IPS DF 4.7 (cell line): ENCODE measurements around the gene KAT6B.

Source experiments
- DNase-seq: peaks from one replicate; pipeline ENCODE4 v3.0.0-alpha.2; 2013; ENCODE audit warnings: low spot score; ENCODE audit errors: extremely low read depth

Gene KAT6B

GRCh38 chr10:74981831-74982633 is 155.6 kb downstream of the KAT6B start:
- no peak for DNase-seq

DNA sequence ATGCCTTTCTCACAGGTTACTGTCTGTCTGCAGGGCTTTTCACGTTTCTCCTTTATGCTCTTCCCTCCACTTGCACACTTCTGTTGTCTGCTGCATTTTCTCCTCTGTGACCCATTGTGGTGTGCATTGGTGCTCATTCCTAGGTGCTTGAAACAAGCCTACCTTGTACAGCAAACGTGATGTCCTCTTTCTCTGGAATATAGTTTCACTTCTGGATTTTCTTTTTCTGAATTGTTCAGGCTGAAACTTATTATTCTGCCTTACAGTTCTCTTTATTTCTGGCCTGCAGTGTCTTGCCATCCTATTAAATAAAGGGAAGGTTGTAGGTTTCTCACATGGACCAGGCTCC is 156.2 kb downstream of the KAT6B start:
- no peak for DNase-seq

GRCh38 chr10:74983383-74983782 is 157.0 kb downstream of the KAT6B start:
- no peak for DNase-seq

- no peak for DNase-seq
Measured at GRCh38 chr10:74987339-74988053, 161.1 kb downstream of the KAT6B start.

- no peak for DNase-seq
Measured at GRCh38 chr10:74988054-74988775, 161.8 kb downstream of the KAT6B start.

- no peak for DNase-seq
Measured at GRCh38 chr10:74988832-74989561, 162.6 kb downstream of the KAT6B start.

GRCh38 chr10:74991435-74991834 is 165.0 kb downstream of the KAT6B start:
- DNase-seq: no peak

- DNase-seq: no peak
Measured at GRCh38 chr10:74992068-74992467, 165.7 kb downstream of the KAT6B start.

- no peak for DNase-seq
Measured at GRCh38 chr10:74993649-74994048, 167.2 kb downstream of the KAT6B start.

- DNase-seq: no peak
Measured at GRCh38 chr10:74994854-74995253, 168.5 kb downstream of the KAT6B start.

DNA sequence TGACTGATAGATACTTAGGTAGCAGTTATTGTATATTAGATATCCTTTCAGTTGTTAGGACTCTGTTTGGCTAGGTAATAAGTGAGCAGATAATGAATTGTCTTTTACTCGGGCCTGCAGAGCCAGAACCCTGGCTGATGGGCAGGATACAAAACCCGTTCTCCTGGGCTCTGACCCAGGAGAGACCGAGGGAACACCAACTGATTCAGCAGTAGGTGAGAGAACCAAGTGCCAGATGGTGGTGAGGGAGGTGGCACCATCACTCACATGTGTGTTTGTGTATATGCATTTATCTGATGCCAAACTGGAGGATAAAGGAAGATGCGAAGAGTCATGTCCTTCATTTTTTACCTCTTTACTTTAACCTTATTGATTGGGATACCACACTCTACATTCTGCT is 169.4 kb downstream of the KAT6B start:
- DNase-seq: no peak

DNA sequence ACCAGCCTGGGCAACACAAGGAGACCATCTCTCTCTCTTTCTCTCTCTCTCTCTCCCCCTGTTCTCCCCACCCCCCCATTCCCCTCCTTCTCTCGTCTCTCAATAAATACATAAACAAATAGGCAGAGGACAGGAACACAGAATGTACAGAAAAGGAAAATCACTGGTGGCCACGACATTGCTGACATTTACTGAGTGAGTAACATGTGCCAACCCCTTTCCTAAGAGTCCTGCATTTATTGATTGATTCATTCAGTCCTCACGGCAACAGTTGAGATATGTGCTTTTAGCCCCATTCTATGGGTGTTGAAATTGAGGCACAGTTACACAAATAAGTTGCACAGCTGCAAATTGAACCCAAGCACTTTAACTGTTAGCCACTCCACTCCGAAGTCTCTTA is 170.8 kb downstream of the KAT6B start:
- no peak for DNase-seq

GRCh38 chr10:75000748-75001321 is 174.4 kb downstream of the KAT6B start:
- DNase-seq: no peak

- DNase-seq: no peak
Measured at GRCh38 chr10:75001715-75002350, 175.4 kb downstream of the KAT6B start.

DNA sequence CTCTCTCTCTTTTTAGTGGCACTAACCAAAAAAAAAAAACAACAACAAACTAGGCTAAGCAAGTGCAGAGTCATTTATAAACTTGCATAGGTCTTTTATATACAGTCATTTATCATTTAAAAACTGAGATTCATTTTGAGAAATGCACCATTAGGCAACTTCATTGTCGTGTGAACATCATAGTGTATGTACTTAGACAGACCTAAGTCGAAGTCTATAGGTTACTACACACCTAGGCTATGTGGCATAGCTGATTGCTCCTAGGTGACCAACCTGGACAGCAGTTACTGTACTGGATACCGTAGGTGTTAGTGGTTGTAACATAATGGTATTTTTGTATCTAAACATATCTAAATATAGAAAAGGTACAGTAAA is 175.9 kb downstream of the KAT6B start:
- DNase-seq: no peak

- DNase-seq: no peak
Measured at GRCh38 chr10:75002967-75003594, 176.7 kb downstream of the KAT6B start.

GRCh38 chr10:75003891-75004290 is 177.5 kb downstream of the KAT6B start:
- no peak for DNase-seq

DNA sequence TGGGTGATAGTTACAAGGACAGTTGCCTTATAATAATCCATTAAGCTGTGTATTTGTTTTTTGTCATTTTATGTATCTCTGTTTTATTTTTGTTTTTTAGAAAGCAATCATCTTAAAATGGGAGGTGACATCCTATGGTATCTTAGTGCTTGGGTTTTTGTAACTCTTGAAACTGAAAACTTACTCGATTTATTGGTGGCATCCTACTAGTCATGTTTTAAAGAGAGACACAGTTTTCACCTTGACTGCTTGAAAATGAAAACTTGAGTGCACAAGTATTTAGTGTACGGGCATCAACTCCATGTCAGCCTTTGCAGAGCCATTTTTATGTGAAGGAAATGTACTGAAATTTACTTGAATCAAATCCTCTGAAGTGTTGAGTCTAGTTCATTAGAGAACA is 181.2 kb downstream of the KAT6B start:
- DNase-seq: no peak

GRCh38 chr10:75008952-75009351 is 182.6 kb downstream of the KAT6B start:
- no peak for DNase-seq

GRCh38 chr10:75009426-75009825 is 183.0 kb downstream of the KAT6B start:
- DNase-seq: no peak
